Activated naive CD4-positive, alpha-beta T cell treated with anti-CD3 and anti-CD28 coated beads, Interleukin-2, amount 50 U/mL, for 72 hours (primary cell): ENCODE results near the gene KDM2A. TPM values are rescaled to one million over a fixed set of nuclear protein-coding genes. Genes with fewer than 3 reads are reported as not detected.
A peak's percentile ranks its signal among the peaks of the same experiment; 100 is the strongest.

Experiments used
- ATAC-seq, 2 donors: fragments of 150-1000 bp; cut with Tn5 transposase; 2 replicates each; pipeline ENCODE4 v1.10.0; 2021; ENCODE audit warnings: mild to moderate bottlenecking in 2 of 2, moderate library complexity in 2 of 2
- DNase-seq, 2 donors: peaks; one replicate each; pipeline ENCODE4 v3.0.0; 2021 to 2022; ENCODE audit warnings: low spot score in 2 of 2
- H3K27ac Mint-ChIP-seq, 2 donors: one replicate each; pipeline ENCODE4 v1.8.0; 2022; ENCODE audit warnings: mild to moderate bottlenecking in 2 of 2, mixed read lengths in 2 of 2
- H3K36me3 Mint-ChIP-seq, 2 donors: one replicate each; pipeline ENCODE4 v1.8.0; 2022; ENCODE audit warnings: mixed read lengths in 2 of 2
- H3K9me3 Mint-ChIP-seq, 2 donors: one replicate each; pipeline ENCODE4 v1.8.0; 2022; ENCODE audit warnings: mixed read lengths in 2 of 2
- total RNA-seq, 2 donors: library from RNA; stranded (reverse); gene quantifications; one replicate each; pipeline ENCODE4 v1.2.3, GENCODE V29; 2022

Gene KDM2A
- total RNA-seq, 2 donors from 2014 or later: 82.7 to 97.5 TPM

DNA sequence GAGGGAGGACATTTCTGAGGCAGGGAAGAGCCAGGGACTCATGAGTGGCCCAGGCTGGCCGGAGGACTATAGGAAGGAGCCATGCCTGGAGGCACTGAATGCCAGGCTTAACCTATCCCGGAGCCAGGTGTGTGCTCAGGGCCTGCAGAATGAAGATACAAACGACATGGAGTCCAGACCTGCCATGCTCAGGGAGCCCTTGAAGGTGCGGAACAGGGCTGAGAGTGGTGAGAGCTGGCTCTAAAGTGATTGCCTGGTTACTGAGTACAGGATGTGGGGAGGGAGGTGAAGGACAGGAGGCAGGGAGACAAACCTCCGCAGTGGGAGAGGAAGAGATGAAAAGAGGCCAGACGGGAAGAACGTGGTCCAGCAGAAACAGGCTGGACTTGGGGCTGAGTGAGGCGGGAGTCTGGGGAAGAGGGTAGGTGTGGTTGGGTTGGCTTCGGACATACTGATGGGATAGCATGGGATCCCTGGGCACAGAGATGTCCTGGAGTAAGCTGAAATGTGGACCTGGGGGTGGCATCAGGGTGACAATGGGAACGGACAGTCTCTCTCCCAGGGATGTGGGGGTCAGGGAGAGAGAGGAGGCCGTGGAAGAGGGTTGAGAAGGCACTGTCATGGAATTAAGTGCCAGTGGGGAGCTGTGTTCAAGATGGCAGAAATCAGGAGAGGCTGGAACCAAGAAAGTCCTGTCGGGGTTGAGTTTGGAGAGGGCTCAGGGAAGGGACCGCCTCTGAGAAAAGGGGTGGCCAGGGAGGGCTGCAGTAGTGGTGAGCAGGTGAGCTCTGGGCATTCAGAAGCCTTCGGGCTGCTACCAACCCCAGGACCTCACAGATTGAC lies 168.5 kb downstream of the KDM2A start:
- H3K27ac Mint-ChIP-seq: peak overlapping the region; percentile 97 to 98
- DNase-seq (no peak), ATAC-seq (peak in 1 of 2 donors; percentile 24)
- H3K36me3 Mint-ChIP-seq: peaks cover 24 to 27% of the 10 kb centered on the region in 2 donors
- no peaks in the 10 kb centered on the region for H3K9me3 Mint-ChIP-seq

- Mint-ChIP-seq H3K27ac (peak overlapping the region; percentile 97 to 98), H3K9me3 (no peaks in the 10 kb centered on the region), H3K36me3 (peaks cover 25 to 32% of the 10 kb centered on the region in 2 donors)
- DNase-seq (no peak), ATAC-seq (no peak)
Observed at GRCh38 chr11:67288198-67288451, 169.1 kb downstream of the KDM2A start.

DNA sequence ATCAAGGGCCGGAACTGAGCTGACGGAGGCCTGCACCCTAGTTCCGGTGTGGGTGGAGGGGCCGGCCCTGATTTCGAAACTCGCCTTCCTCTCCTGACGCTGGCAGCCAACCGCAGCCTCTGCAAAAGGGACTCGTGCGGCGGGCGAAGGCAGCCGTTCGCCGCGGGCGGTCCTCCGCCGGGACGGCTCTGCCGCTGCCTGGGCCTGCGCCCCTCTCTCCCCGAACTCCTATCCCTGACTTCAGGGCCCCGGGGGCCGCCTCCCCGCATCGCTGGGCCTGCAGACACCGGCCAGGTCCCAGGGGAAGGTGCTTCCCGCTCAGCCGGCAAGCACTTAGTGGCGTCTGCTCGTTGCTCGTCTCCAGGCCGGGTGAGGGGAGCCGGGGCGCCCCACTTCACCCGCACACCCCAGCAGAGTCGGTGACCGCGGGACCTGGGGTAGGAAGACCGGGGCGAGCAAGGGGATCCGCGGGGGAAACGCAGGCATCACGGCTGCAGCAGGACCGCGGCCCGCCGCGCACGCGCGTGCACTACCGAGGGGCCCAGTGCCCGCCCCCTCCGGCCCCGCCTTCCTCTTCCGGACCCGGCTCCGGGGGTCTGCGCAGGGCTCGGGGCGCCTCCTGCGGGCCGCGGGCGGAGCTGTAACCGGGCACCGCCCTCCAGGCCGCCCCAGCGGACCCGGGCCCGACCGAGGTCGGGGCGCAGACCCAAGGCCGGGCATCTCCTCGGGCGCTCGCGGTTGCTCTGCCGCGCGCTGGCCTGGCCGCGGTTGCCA lies 169.6 kb downstream of the KDM2A start:
- Mint-ChIP-seq H3K9me3 (no peaks in the 10 kb centered on the region), H3K36me3 (peaks cover 25 to 35% of the 10 kb centered on the region in 2 donors), H3K27ac (peak overlapping the region; percentile 97 to 98)
- DNase-seq (peak; percentile 87 to 95), ATAC-seq (peak; percentile 73 to 77)

DNA sequence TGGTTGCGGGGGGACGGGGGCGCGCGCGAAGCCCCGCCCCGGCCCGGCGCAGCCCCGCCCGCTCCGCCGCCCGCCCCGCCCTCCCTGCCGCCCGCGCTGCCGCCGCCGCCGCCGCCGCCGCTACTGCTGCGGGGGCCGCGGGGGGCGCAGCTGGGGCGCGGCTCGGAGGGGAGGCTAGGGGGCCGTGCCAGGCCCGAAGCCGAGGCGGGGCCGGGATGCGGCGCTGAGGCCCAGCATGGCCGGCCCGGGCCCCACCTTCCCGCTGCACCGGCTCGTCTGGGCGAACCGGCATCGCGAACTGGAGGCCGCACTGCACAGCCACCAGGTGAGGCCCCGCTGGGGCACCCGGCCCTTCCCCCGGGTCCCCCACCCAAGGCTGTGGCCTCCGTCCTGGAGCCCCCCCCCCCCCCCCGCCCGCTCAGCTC lies 170.2 kb downstream of the KDM2A start, which contains the start of gene ANKRD13D:
Gene ANKRD13D, plus strand, starts transcription at position 78 of the 425 bp plus-strand sequence. Its CDS starts 158 bp downstream, at position 236.
- DNase-seq (no peak), ATAC-seq (no peak)
- Mint-ChIP-seq H3K36me3 (peaks cover 19 to 41% of the 10 kb centered on the region in 2 donors), H3K27ac (peak within 1 kb of the TSS; percentile 98), H3K9me3 (no peaks in the 10 kb centered on the region)

DNA sequence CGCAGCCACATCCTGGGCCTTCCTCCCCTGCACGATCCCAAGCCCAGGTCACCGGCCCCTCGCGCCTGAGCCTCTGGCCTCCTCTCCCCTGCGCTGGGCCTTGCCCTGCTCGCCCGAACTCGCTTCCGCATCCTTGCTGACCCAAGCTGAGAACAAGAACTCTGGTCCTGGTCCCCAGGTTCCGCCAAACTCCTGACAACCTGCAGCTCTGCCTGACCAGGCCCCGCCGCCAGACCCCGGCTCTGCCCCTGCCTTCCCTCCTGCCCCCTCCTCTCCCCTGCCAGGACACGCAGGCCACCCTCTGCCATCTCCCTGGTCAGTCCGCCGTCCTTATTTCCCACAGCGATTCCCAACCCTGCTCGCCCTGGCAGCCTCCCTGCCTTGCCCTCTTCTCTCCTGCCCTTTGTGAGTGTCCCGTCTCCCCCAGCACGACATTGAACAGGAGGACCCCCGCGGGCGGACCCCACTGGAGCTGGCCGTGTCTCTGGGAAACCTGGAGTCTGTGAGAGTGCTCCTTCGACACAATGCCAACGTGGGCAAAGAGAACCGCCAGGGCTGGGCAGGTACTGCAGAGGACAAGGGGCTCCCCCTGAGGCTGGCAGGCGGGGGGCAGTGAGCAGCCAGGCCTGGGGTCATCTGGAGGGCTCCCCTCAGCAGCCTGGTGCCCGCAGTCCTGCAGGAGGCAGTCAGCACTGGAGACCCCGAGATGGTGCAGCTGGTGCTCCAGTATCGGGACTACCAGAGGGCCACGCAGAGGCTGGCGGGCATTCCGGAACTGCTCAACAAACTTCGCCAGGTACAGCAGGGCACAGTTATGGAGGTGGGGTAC lies 170.8 kb downstream of the KDM2A start:
- Mint-ChIP-seq H3K27ac (peak overlapping the region; percentile 91 to 98), H3K36me3 (peaks cover 19 to 47% of the 10 kb centered on the region in 2 donors), H3K9me3 (no peaks in the 10 kb centered on the region)
- ATAC-seq: peak in 1 of 2 donors; percentile 1
- DNase-seq: no peak

GRCh38 chr11:67290801-67291200 lies 171.7 kb downstream of the KDM2A start:
- peak overlapping the region; percentile 88 to 91 for H3K27ac Mint-ChIP-seq
- DNase-seq (no peak), ATAC-seq (no peak)
- peaks cover 20 to 56% of the 10 kb centered on the region in 2 donors for H3K36me3 Mint-ChIP-seq
- H3K9me3 Mint-ChIP-seq: no peaks in the 10 kb centered on the region

GRCh38 chr11:67291481-67292381 lies 172.7 kb downstream of the KDM2A start:
- DNase-seq (no peak), ATAC-seq (no peak)
- H3K27ac Mint-ChIP-seq: peak overlapping the region in 1 of 2 donors; percentile 91
- H3K9me3 Mint-ChIP-seq: peaks cover 0 to 6% of the 10 kb centered on the region in 2 donors
- H3K36me3 Mint-ChIP-seq: peaks cover 25 to 65% of the 10 kb centered on the region in 2 donors

GRCh38 chr11:67292671-67293070 lies 173.6 kb downstream of the KDM2A start:
- Mint-ChIP-seq H3K27ac (peak overlapping the region in 1 of 2 donors; percentile 4), H3K9me3 (peaks cover 0 to 11% of the 10 kb centered on the region in 2 donors), H3K36me3 (peaks cover 26 to 64% of the 10 kb centered on the region in 2 donors)
- no peak for DNase-seq
- no peak for ATAC-seq

DNA sequence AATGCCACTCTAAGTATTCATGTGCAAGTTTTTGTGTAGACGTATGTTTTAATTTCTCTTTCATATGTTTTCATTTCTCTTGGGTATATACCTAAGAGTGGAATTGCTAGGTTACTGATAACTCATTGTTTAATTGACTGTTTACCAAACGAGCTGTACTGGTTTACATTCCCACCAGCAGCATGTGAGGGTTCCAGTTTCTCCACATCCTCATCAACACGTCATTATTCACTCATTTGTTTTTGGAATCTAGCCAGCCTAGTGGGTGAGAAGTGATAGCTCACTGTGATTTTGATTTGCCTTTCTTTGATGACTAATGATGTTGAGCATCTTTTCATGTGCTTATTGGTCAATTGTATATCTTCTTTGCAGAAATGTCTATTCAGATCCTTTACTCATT lies 174.0 kb downstream of the KDM2A start:
- peak overlapping the region in 1 of 2 donors; percentile 4 for H3K27ac Mint-ChIP-seq
- H3K36me3 Mint-ChIP-seq: peaks cover 26 to 64% of the 10 kb centered on the region in 2 donors
- DNase-seq: no peak
- peaks cover 0 to 11% of the 10 kb centered on the region in 2 donors for H3K9me3 Mint-ChIP-seq
- ATAC-seq: no peak

GRCh38 chr11:67295846-67296245 lies 176.8 kb downstream of the KDM2A start:
- H3K27ac Mint-ChIP-seq: peak overlapping the region in 1 of 2 donors; percentile 75

DNA sequence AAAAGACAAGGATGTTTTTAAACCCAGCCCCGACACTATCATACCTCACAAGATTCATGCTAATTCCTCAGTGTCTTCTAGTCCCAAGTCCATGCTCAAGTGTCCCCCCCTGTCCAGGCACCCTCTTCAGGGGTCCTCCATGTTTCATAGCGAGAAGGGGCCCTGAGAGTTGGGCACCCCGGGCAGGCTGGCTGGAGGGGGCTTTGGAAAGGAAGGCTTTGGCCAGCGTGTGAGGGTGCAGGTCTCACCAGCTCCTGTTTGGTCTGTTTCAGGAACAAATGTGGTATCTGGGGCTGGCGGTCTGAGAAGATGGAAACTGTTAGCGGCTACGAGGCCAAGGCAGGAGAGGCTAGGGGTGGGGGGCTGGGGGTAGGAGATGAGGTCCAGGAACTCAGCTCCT lies 179.7 kb downstream of the KDM2A start:
- no peak for ATAC-seq
- no peak for DNase-seq
- Mint-ChIP-seq H3K9me3 (peaks cover 0 to 11% of the 10 kb centered on the region in 2 donors), H3K36me3 (peaks cover 16 to 34% of the 10 kb centered on the region in 2 donors), H3K27ac (peak overlapping the region; percentile 73 to 76)

More at GRCh38 chr11:67295846-67296245, 176.8 kb downstream of the KDM2A start:
- no peak for ATAC-seq
- no peak for DNase-seq
- Mint-ChIP-seq H3K9me3 (peaks cover 0 to 11% of the 10 kb centered on the region in 2 donors), H3K36me3 (peaks cover 21 to 51% of the 10 kb centered on the region in 2 donors)

DNA sequence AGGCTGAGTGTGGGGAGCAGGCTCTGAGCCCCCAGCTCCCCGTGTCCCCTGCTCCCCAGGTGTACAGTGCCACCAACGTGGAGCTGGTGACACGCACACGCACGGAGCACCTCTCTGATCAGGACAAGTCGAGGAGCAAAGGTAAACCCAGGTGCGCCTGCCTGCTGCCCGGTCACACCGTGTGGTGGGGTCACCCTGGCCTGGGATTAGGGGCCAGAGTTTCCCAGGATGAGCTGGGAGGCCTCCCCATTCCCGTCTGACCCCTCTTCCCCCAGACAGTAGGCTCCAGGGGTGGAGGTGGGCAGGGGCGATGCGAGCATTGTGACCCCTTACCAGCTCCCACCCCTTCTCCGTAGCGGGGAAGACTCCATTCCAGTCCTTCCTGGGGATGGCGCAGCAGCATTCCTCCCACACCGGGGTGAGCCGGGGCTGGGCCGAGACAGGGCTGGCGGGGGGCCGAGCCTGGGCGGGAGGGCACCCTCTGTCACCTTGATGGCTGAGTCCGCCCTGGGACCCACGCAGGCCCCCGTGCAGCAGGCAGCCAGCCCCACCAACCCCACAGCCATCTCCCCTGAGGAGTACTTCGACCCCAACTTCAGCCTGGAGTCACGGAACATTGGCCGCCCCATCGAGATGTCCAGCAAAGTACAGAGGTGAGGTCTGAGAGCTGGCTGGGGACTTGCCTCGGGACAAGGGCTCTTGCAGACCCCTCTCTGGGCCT lies 180.6 kb downstream of the KDM2A start:
- H3K36me3 Mint-ChIP-seq: peaks cover 16 to 26% of the 10 kb centered on the region in 2 donors
- ATAC-seq: no peak
- H3K9me3 Mint-ChIP-seq: peaks cover 0 to 11% of the 10 kb centered on the region in 2 donors
- peak overlapping the region in 1 of 2 donors; percentile 25 for H3K27ac Mint-ChIP-seq
- DNase-seq: peak in 1 of 2 donors; percentile 48

DNA sequence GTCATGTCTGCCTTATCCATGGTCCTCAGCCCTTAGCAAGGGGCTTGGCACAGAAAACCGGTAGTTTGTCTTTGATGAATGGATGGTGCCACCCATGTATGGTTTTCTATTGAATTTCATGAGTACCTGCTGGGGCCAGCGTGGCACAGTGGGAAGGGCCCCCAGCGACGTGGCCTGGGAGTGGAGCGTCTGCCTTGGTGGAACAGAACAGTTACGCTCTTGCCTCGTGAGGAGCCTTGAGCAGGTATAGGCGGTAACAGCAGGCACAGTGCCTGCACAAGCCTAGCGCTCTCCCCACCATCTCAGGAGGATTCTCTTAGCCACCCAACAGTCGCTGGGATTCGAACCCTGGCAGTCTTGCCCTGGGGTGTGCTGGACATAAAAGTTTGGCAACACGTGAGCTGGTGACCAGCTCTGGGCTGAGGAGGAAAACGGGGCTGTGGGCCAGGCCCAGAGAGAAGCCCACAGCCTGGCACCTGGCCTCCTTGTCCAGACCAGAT lies 181.2 kb downstream of the KDM2A start:
- no peak for ATAC-seq
- Mint-ChIP-seq H3K9me3 (peaks cover 0 to 11% of the 10 kb centered on the region in 2 donors), H3K27ac (peak overlapping the region in 1 of 2 donors; percentile 25), H3K36me3 (peaks cover 16 to 20% of the 10 kb centered on the region in 2 donors)
- DNase-seq: peak in 1 of 2 donors; percentile 54

DNA sequence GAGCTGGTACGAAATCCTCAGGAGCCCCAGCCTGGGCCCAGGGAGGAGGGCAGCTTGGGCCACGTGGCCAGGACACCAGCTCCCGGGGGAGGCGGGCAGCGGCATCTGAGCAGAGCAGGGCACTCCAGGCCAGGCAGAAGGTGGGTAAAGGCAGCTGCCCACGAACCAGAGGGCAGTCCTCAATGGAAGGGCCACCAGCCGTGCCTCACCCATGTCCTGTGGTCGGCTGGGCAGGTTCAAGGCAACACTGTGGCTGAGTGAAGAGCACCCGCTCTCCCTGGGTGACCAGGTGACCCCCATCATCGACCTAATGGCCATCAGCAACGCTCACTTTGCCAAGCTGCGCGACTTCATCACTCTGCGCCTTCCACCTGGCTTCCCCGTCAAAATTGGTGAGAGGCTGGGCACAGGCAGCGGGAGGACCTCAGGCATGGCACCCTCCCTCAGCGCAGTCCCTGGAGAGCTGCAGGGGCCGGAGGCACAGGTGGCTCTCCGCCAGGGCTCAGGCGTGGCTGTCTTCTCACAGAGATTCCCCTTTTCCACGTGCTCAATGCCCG lies 181.8 kb downstream of the KDM2A start:
- peak in 1 of 2 donors; percentile 53 for DNase-seq
- H3K27ac Mint-ChIP-seq: no peak overlapping the region
- peaks cover 14 to 16% of the 10 kb centered on the region in 2 donors for H3K36me3 Mint-ChIP-seq
- ATAC-seq: no peak
- H3K9me3 Mint-ChIP-seq: peaks cover 0 to 11% of the 10 kb centered on the region in 2 donors
